PC-3 (cell line): ENCODE measurements around the gene MUC6. TPM values are rescaled to one million over a fixed set of nuclear protein-coding genes. Genes with fewer than 3 reads are reported as not detected.

Experiments used
- ATAC-seq: fragments of 200-7000 bp; cut with Tn5 transposase; 2 replicates; pipeline ENCODE4 v1.9.1; 2020; ENCODE audit warnings: mild to moderate bottlenecking, moderate library complexity
- Bru-seq: library from RNA; stranded (reverse); fragments of 400-500 nt; gene quantifications from one replicate; lab custom pipeline; 2021; lab: Mats Ljungman, UMichigan
- BruChase-seq, 2 experiments: library from RNA; stranded (reverse); fragments of 400-500 nt; gene quantifications; one replicate each; lab custom pipeline; 2021; lab: Mats Ljungman, UMichigan
- BruUV-seq: library from RNA; stranded (reverse); fragments of 400-500 nt; replicated peaks from 2 replicates; lab custom pipeline; 2021; lab: Mats Ljungman, UMichigan
- CTCF ChIA-PET: fragments of 300-600 bp; sonication (Branson Sonifier 250); formaldehyde crosslinking; loops from one replicate; lab custom pipeline; 2022; ENCODE audit warnings: antibody characterized with exemption; lab: Charles Lee
- POLR2A ChIA-PET: fragments of 300-600 bp; sonication (Branson Sonifier 250); formaldehyde crosslinking; loops from one replicate; lab custom pipeline; 2022; ENCODE audit warnings: antibody characterized with exemption; ENCODE audit not compliant: unreplicated experiment; lab: Charles Lee
- DNase-seq: peaks from one replicate; pipeline ENCODE4 v3.0.0-alpha.2; 2015
- H2AFZ ChIP-seq: fragments of 300-600 bp; sonication (generic); 2 replicates; pipeline ENCODE4 v1.6.0; 2016; ENCODE audit warnings: antibody characterized with exemption, low read length
- H3F3A ChIP-seq: fragments of 300-600 bp; sonication (generic); one replicate; pipeline ENCODE4 v1.6.0; 2017; ENCODE audit warnings: antibody characterized with exemption, low read length, control low read depth, mild to moderate bottlenecking; ENCODE audit not compliant: unreplicated experiment
- H3K27ac ChIP-seq: fragments of 300-600 bp; sonication (generic); 2 replicates; pipeline ENCODE4 v1.5.1; 2016; ENCODE audit warnings: mild to moderate bottlenecking, low read length
- H3K27me3 ChIP-seq: fragments of 300-600 bp; sonication (generic); 2 replicates; pipeline ENCODE4 v1.6.1; 2016; ENCODE audit warnings: low read length, mixed read lengths
- H3K36me3 ChIP-seq: fragments of 300-600 bp; sonication (generic); 2 replicates; pipeline ENCODE4 v1.6.1; 2016; ENCODE audit warnings: low read depth, mixed run types, low read length, mixed read lengths
- H3K4me1 ChIP-seq: fragments of 300-600 bp; sonication (generic); 2 replicates; pipeline ENCODE4 v1.5.1; 2016; ENCODE audit warnings: low read length; ENCODE audit not compliant: insufficient read depth
- H3K4me2 ChIP-seq: fragments of 300-600 bp; sonication (generic); 2 replicates; pipeline ENCODE4 v1.6.0; 2016; ENCODE audit warnings: low read length
- H3K4me3 ChIP-seq: fragments of 300-600 bp; sonication (generic); 2 replicates; pipeline ENCODE4 v1.5.1; 2016; ENCODE audit warnings: mild to moderate bottlenecking, low read length, mixed read lengths
- H3K79me2 ChIP-seq: fragments of 300-600 bp; sonication (generic); 2 replicates; pipeline ENCODE4 v1.6.1; 2017; ENCODE audit warnings: low read length, mixed read lengths
- H3K9ac ChIP-seq: fragments of 300-600 bp; sonication (generic); 2 replicates; pipeline ENCODE4 v1.6.0; 2016; ENCODE audit warnings: mild to moderate bottlenecking, low read length
- H3K9me2 ChIP-seq: fragments of 300-600 bp; sonication (generic); replicated peaks from 2 replicates; pipeline ENCODE4 v1.6.1; 2016; ENCODE audit warnings: mixed run types, low read length, mixed read lengths
- H3K9me3 ChIP-seq: fragments of 300-600 bp; sonication (generic); 2 replicates; pipeline ENCODE4 v1.6.1; 2016; ENCODE audit warnings: low read length, mixed read lengths
- H4K20me1 ChIP-seq: fragments of 300-600 bp; sonication (generic); 2 replicates; pipeline ENCODE4 v1.6.1; 2016; ENCODE audit warnings: low read length, mixed read lengths
- EZH2 ChIP-seq: fragments of 300-600 bp; sonication (generic); IDR thresholded peaks from one replicate; pipeline ENCODE4 v1.6.1; 2017; ENCODE audit warnings: antibody characterized with exemption, mild to moderate bottlenecking, low read length; ENCODE audit not compliant: unreplicated experiment
- EZH2phosphoT487 ChIP-seq: fragments of 300-600 bp; sonication (generic); IDR thresholded peaks from 2 replicates; pipeline ENCODE4 v1.6.1; 2018; ENCODE audit warnings: mild to moderate bottlenecking, antibody characterized with exemption, low read length, borderline replicate concordance
- intact Hi-C: fragments of 100-400 bp; cut with micrococcal nuclease; formaldehyde crosslinking; loops from 2 replicates; pipeline ENCODE4 v1.9.0; 2023
- long read RNA-seq: library from polyadenylated mRNA; unstranded; transcript quantifications from one replicate; pipeline ENCODE4 v2.0.0, GENCODE V29; 2021; ENCODE audit not compliant: unreplicated experiment
- total RNA-seq: library from RNA; depleted of rRNA; stranded (reverse); fragments of >200 nt; gene quantifications from 2 replicates; pipeline ENCODE4 v1.2.3, GENCODE V29; 2014; rRNA removed
- TF ChIP-seq, protein P1 (sequence below): fragments of 300-600 bp; sonication (generic); conservative IDR thresholded peaks from 2 replicates; pipeline ENCODE4 v1.5.1; 2017; ENCODE audit warnings: antibody characterized with exemption, low read depth, mild to moderate bottlenecking, low read length

MUC6 gene, protein sequence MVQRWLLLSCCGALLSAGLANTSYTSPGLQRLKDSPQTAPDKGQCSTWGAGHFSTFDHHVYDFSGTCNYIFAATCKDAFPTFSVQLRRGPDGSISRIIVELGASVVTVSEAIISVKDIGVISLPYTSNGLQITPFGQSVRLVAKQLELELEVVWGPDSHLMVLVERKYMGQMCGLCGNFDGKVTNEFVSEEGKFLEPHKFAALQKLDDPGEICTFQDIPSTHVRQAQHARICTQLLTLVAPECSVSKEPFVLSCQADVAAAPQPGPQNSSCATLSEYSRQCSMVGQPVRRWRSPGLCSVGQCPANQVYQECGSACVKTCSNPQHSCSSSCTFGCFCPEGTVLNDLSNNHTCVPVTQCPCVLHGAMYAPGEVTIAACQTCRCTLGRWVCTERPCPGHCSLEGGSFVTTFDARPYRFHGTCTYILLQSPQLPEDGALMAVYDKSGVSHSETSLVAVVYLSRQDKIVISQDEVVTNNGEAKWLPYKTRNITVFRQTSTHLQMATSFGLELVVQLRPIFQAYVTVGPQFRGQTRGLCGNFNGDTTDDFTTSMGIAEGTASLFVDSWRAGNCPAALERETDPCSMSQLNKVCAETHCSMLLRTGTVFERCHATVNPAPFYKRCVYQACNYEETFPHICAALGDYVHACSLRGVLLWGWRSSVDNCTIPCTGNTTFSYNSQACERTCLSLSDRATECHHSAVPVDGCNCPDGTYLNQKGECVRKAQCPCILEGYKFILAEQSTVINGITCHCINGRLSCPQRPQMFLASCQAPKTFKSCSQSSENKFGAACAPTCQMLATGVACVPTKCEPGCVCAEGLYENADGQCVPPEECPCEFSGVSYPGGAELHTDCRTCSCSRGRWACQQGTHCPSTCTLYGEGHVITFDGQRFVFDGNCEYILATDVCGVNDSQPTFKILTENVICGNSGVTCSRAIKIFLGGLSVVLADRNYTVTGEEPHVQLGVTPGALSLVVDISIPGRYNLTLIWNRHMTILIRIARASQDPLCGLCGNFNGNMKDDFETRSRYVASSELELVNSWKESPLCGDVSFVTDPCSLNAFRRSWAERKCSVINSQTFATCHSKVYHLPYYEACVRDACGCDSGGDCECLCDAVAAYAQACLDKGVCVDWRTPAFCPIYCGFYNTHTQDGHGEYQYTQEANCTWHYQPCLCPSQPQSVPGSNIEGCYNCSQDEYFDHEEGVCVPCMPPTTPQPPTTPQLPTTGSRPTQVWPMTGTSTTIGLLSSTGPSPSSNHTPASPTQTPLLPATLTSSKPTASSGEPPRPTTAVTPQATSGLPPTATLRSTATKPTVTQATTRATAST (N-terminal part only)
- total RNA-seq, result 0.18 and 0.23 TPM in 2 replicates
- percentile 86 among the genes with signal in this experiment for Bru-seq, nascent RNA
- percentile 81 among the genes with signal in this experiment for BruChase-seq, experiment 1, labeled RNA remaining after a 6-hour chase
- percentile 82 among the genes with signal in this experiment for BruChase-seq, experiment 2, labeled RNA remaining after a 2-hour chase
- long read RNA-seq, partial matches to known transcripts, result 8 of 13 reads
- long read RNA-seq, other reads (novel, unspliced or antisense), result 5 of 13 reads

DNA sequence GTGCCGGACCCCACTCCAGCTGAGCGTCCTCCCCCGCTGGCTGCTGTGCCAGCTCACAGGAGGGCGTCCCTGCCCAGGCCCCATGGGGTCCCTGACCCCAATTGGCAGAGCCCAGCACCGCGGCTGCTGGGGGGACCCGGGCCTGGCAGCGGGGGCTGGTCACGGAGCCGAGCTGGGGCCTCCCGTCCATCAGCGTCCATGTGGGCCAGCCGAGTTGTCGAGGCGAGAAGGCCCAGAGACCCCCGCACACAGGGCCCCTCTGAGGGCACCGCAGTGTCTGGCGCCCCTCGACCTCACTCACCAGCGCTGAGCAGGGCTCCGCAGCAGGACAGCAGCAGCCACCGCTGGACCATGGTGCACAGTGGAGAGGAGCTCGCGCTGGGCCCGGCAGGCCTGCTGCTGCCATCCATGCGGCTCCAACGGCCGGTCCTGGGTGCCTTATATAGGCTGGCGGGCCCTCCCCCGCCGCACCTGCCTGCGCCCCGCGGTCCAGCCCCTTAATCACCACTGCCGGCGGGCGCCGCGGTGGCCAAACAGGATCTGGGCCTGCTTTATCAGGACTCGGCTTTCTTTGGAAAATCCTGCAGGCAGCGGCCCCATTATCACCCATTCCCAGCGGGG, at the start of gene MUC6:
MUC6 (minus strand) TSS at position 416 of the 621 bp plus-strand sequence; CDS start at position 353, 63 bp downstream.
- no peaks in the 10 kb centered on the region for H3F3A ChIP-seq
- no peaks in the 10 kb centered on the region for H4K20me1 ChIP-seq
- no peak within 1 kb of the TSS for H3K4me2 ChIP-seq
- H2AFZ ChIP-seq, result no peak within 1 kb of the TSS
- no peaks in the 10 kb centered on the region for H3K27me3 ChIP-seq
- peaks cover 21% of the 10 kb centered on the region for H3K4me1 ChIP-seq
- H3K36me3 ChIP-seq, result no peaks in the 10 kb centered on the region
- no peaks in the 10 kb centered on the region for H3K9me2 ChIP-seq
- H3K27ac ChIP-seq, result no peak within 1 kb of the TSS
- ATAC-seq, result peak; percentile 16
- no peak for DNase-seq
- POLR2A ChIA-PET, result no interaction called here
- H3K4me3 ChIP-seq, result no peak within 1 kb of the TSS
- H3K79me2 ChIP-seq, result no peaks in the 10 kb centered on the region
- TF ChIP-seq EZH2phosphoT487 (no peak), EZH2 (no peak)
- TF ChIP-seq, protein P1, sequence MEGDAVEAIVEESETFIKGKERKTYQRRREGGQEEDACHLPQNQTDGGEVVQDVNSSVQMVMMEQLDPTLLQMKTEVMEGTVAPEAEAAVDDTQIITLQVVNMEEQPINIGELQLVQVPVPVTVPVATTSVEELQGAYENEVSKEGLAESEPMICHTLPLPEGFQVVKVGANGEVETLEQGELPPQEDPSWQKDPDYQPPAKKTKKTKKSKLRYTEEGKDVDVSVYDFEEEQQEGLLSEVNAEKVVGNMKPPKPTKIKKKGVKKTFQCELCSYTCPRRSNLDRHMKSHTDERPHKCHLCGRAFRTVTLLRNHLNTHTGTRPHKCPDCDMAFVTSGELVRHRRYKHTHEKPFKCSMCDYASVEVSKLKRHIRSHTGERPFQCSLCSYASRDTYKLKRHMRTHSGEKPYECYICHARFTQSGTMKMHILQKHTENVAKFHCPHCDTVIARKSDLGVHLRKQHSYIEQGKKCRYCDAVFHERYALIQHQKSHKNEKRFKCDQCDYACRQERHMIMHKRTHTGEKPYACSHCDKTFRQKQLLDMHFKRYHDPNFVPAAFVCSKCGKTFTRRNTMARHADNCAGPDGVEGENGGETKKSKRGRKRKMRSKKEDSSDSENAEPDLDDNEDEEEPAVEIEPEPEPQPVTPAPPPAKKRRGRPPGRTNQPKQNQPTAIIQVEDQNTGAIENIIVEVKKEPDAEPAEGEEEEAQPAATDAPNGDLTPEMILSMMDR, result no peak
- CTCF ChIA-PET, result no interaction called here
- TSS peak; percentile 21 for BruUV-seq
- no peak within 1 kb of the TSS for H3K9ac ChIP-seq
- H3K9me3 ChIP-seq, result no peaks in the 10 kb centered on the region
- intact Hi-C loops, result no loop called here

DNA sequence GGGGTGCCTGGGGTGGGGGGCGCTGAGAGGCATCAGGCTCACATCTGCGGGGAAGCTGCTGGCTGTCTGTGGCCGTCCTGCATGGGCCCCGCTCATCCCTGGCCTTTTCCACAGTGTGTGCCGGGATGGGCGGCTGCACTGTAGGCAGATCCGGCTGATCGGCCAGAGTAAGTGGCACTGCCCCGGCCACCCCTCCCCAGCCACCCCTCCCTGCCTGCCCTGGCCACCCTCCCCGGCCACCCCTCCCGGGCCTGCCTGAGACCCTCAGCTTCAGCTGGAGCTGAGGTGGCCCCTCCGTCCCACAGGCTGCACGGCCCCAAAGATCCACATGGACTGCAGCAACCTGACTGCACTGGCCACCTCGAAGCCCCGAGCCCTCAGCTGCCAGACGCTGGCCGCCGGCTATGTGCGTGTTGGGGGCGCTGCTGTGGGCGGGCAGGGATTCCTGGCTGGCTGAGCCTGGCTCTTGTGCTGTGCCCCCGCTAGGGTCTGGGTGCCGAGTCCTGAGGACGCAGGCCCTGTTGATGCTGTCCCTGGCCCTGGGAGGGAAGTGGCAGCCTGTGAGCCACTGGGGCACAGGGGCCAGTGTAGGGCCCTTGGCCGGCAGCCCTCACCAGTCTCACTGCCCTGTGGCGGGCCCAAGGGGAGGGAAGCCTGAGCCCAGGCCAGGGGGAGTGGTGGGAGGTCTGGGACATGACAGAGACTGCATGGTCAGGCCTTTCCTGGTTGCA, 49.1 kb upstream of the MUC6 start:
- intact Hi-C loops, result no loop called here
- Histone ChIP-seq H3K4me3 (no peak overlapping the region), H2AFZ (no peak overlapping the region), H3K27ac (no peak overlapping the region), H3K79me2 (no peaks in the 10 kb centered on the region), H3K4me1 (no peaks in the 10 kb centered on the region), H3K9ac (no peak overlapping the region), H3K4me2 (no peak overlapping the region), H3K36me3 (no peaks in the 10 kb centered on the region), H3K9me3 (no peaks in the 10 kb centered on the region), H3K9me2 (no peaks in the 10 kb centered on the region), H3K27me3 (no peaks in the 10 kb centered on the region), H3F3A (no peaks in the 10 kb centered on the region), H4K20me1 (no peaks in the 10 kb centered on the region)
- TF ChIP-seq EZH2phosphoT487, result no peak
- TF ChIP-seq EZH2, result no peak
- TF ChIP-seq, protein P1, result no peak
- BruUV-seq, result no TSS peak
- ChIA-PET POLR2A (no interaction called here), CTCF (no interaction called here)
- no peak for DNase-seq
- no peak for ATAC-seq
